ENCODE data around the gene WBP2NL.
A peak's percentile ranks its signal among the peaks of the same experiment; 100 is the strongest.

- no peak for TF ChIP-seq POLR2AphosphoS5 (IDR thresholded peaks at IDR 0.05; ENCODE audit: low read depth, low read length)
- TF ChIP-seq TAF1 (IDR thresholded peaks at IDR 0.05; ENCODE audit: borderline replicate concordance, insufficient read depth, low read length): no peak
- no peak for TF ChIP-seq SIN3A (IDR thresholded peaks at IDR 0.05; ENCODE audit: borderline replicate concordance, insufficient read depth, low read length)
- TF ChIP-seq, protein P1, sequence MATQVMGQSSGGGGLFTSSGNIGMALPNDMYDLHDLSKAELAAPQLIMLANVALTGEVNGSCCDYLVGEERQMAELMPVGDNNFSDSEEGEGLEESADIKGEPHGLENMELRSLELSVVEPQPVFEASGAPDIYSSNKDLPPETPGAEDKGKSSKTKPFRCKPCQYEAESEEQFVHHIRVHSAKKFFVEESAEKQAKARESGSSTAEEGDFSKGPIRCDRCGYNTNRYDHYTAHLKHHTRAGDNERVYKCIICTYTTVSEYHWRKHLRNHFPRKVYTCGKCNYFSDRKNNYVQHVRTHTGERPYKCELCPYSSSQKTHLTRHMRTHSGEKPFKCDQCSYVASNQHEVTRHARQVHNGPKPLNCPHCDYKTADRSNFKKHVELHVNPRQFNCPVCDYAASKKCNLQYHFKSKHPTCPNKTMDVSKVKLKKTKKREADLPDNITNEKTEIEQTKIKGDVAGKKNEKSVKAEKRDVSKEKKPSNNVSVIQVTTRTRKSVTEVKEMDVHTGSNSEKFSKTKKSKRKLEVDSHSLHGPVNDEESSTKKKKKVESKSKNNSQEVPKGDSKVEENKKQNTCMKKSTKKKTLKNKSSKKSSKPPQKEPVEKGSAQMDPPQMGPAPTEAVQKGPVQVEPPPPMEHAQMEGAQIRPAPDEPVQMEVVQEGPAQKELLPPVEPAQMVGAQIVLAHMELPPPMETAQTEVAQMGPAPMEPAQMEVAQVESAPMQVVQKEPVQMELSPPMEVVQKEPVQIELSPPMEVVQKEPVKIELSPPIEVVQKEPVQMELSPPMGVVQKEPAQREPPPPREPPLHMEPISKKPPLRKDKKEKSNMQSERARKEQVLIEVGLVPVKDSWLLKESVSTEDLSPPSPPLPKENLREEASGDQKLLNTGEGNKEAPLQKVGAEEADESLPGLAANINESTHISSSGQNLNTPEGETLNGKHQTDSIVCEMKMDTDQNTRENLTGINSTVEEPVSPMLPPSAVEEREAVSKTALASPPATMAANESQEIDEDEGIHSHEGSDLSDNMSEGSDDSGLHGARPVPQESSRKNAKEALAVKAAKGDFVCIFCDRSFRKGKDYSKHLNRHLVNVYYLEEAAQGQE (IDR thresholded peaks at IDR 0.05; ENCODE audit: insufficient read depth in 1 of 2, low read depth in 2 of 2, low read length in 2 of 2): no peak
- TF ChIP-seq FOXP2 (optimal IDR thresholded peaks at IDR 0.05; ENCODE audit: borderline replicate concordance, extremely low read depth, extremely low read length, insufficient read depth): peak; percentile 19
Observed at GRCh38 chr22:41966607-41967240, 31.9 kb upstream of the WBP2NL start.

Measured in PFSK-1 (cell line).